Stimulated activated CD4-positive, alpha-beta T cell treated with anti-CD3 and anti-CD28 coated beads, Interleukin-4, amount 100 ng/mL, for 1 hour (primary cell): ENCODE measurements around the gene DPP6.
"Not testable (repeated sequence)": the region's sequence is repeated elsewhere in the genome, so short reads cannot be mapped to it uniquely, and the experiment has no call there.

ENCODE experiments used
- DNase-seq: peaks from one replicate; pipeline ENCODE4 v3.0.0-alpha.2; 2020

Gene DPP6

GRCh38 chr7:154155928-154156327 is 103.7 kb downstream of the DPP6 start:
- not testable (repeated sequence) for DNase-seq

GRCh38 chr7:154162921-154163320 is 110.7 kb downstream of the DPP6 start:
- not testable (repeated sequence) for DNase-seq

GRCh38 chr7:154163642-154164041 is 111.4 kb downstream of the DPP6 start:
- not testable (repeated sequence) for DNase-seq

- no peak for DNase-seq
Measured at GRCh38 chr7:154167051-154167450, 114.9 kb downstream of the DPP6 start.

- no peak for DNase-seq
Measured at GRCh38 chr7:154167807-154168206, 115.6 kb downstream of the DPP6 start.

GRCh38 chr7:154171422-154171821 is 119.2 kb downstream of the DPP6 start:
- DNase-seq: no peak

- no peak for DNase-seq
Measured at GRCh38 chr7:154172236-154172635, 120.0 kb downstream of the DPP6 start.

GRCh38 chr7:154177584-154177983 is 125.4 kb downstream of the DPP6 start:
- no peak for DNase-seq

- no peak for DNase-seq
Measured at GRCh38 chr7:154178895-154179294, 126.7 kb downstream of the DPP6 start.

GRCh38 chr7:154183482-154183881 is 131.3 kb downstream of the DPP6 start:
- DNase-seq: no peak

- DNase-seq: no peak
Measured at GRCh38 chr7:154183946-154184345, 131.7 kb downstream of the DPP6 start.

- no peak for DNase-seq
Measured at GRCh38 chr7:154186811-154187210, 134.6 kb downstream of the DPP6 start.

- DNase-seq: no peak
Measured at GRCh38 chr7:154188330-154188729, 136.1 kb downstream of the DPP6 start.

GRCh38 chr7:154195266-154195665 is 143.1 kb downstream of the DPP6 start:
- no peak for DNase-seq

GRCh38 chr7:154198481-154198880 is 146.3 kb downstream of the DPP6 start:
- no peak for DNase-seq

GRCh38 chr7:154200241-154200640 is 148.0 kb downstream of the DPP6 start:
- DNase-seq: no peak

- no peak for DNase-seq
Measured at GRCh38 chr7:154202002-154202401, 149.8 kb downstream of the DPP6 start.

- DNase-seq: no peak
Measured at GRCh38 chr7:154204046-154204445, 151.8 kb downstream of the DPP6 start.

- no peak for DNase-seq
Measured at GRCh38 chr7:154212861-154213260, 160.7 kb downstream of the DPP6 start.

GRCh38 chr7:154217688-154218340 is 165.6 kb downstream of the DPP6 start:
- DNase-seq: no peak

- no peak for DNase-seq
Measured at GRCh38 chr7:154231732-154232131, 179.5 kb downstream of the DPP6 start.

- DNase-seq: no peak
Measured at GRCh38 chr7:154232700-154233099, 180.5 kb downstream of the DPP6 start.

GRCh38 chr7:154241988-154242387 is 189.8 kb downstream of the DPP6 start:
- no peak for DNase-seq

- no peak for DNase-seq
Measured at GRCh38 chr7:154242709-154243108, 190.5 kb downstream of the DPP6 start.

GRCh38 chr7:154252046-154252445 is 199.8 kb downstream of the DPP6 start:
- no peak for DNase-seq
